ENCODE measurements around the gene ARHGDIA.
A peak's percentile ranks its signal among the peaks of the same experiment; 100 is the strongest.

Gene ARHGDIA

DNA sequence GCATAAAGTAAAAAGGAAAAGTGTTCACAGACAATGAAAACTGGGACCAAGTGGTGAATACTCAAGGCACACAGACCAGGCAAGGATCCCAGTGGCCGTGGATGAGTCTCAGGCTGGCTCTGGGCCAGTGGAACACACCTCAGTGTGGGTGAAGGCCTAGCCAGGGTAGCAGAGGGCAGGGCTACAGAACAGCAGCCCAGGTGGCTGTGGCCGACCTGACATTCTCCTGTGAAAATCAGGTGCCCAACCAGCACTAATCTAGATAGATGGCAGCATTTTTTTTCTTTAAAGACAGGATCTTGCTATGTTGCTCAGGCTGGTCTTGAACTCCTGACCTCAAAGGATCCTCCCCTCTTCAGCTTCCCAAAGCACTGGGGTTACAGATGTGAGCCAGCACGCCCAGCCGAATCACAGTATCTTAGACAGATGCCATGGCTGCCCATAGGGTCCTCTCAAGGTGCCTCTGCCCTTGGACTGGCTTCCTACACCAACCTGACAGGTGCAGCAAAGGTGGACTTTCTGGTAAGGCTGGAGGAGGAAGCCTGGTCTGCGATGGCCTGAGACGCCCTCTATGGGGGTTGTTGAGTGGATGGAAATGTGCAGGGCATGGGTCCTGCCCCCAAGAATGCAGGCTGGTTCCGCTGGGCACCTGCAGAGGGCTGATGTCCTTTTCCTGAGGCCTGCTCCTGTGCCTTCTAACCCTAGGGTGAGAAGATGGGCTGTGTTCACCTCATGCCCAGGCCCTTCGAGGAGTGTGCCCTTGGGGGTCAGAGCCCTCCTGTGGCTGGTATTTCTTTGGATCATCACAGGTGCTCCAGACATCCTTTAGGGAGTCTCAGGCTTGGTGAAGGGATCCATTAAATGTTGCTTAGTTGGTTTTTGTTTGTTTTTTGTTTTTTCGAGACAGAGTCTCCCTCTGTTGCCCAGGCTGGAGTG is 7.0 kb downstream of the ARHGDIA start:
- DNase-seq (ENCODE audit: low spot score) = no peak

GRCh38 chr17:81863123-81863675 is 7.9 kb downstream of the ARHGDIA start:
- DNase-seq (ENCODE audit: low spot score) = no peak

DNA sequence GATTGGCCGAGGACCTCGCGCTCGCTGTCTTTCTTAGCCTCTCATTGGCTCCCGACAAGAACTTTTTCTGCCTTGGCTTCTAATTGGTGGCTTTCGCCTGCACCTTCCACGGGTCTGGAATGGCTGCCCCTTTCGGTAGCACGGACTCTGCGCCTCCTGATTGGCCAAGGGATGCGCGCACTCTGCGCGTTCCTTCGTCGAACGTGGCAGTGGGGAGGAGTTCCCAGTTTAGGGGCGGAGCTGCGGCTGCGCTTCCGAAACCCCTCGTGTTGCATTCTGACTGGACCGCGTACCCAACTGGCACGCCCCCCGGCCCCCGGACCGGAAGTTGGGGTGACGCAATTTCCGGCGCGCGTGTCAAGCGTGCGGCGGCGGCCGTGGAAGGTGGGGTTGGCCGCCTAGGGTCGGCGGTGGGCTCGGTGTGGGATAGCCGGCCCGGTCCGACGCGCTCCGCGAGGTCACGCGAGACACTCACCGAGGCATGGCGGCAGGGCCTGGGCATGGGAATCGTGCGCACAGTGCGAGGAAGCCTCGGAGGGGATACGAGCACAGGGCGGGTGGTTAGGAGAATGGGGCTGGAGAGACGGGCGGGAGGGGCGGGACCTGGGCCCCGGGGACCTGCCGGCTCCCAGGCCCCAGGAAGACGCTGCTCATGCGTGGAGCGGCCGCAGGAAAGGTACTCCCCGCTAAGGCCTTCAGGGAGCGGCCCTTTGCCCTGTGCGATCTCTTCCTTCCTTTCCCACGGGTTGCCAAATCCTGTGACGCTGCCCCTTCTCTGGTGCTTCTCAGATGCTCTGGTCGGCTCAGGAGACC is 10.2 kb downstream of the ARHGDIA start:
- peak; percentile 100 for DNase-seq (ENCODE audit: low spot score)

GRCh38 chr17:81859906-81860755 is 11.0 kb downstream of the ARHGDIA start, which contains the start of gene P4HB:
Gene P4HB, minus strand, starts transcription at chr17:81860535. Its CDS starts 64 bp downstream, at chr17:81860471.
- DNase-seq (ENCODE audit: low spot score) = no peak

DNA sequence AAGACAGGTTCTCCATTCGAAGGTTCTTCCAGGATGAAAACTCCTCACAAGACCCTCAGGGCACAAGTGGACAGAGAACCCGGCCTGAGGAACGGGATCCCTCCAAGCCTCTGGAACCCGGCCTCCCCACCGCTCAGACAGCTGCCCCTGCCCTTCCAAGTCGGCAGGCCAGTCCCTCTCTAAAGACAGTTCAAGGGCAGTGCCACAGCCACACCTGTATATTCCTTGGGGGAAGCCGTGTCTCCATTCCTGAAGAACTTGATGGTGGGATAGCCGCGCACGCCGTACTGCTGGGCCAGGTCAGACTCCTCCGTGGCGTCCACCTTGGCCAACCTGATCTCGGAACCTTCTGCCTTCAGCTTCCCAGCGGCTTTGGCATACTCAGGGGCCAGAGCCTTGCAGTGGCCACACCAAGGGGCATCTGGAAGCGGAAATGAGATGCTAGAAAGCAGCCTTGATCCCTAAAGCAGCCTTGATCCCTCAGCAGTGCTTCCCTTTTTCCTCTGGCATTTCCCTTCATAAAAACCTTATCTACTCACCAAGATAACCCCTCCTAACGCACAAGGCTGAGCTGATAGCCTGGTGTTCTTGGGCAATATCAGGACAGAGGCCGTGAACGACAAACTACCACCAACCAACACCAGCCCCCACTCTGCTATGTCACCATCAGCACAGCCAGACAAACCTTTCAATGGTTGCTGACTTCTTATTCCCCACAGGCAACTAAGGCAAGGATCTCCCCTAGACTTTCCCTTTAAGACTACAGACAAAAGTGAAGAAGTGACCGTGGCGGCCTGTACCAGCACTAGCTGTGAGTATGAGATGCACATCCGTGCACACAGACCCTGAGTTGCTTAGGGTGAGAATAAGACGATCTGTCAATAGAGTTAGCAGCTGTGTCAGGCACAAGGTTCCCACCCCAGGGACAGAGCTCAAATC is 11.9 kb downstream of the ARHGDIA start:
- DNase-seq (ENCODE audit: low spot score) = no peak

DNA sequence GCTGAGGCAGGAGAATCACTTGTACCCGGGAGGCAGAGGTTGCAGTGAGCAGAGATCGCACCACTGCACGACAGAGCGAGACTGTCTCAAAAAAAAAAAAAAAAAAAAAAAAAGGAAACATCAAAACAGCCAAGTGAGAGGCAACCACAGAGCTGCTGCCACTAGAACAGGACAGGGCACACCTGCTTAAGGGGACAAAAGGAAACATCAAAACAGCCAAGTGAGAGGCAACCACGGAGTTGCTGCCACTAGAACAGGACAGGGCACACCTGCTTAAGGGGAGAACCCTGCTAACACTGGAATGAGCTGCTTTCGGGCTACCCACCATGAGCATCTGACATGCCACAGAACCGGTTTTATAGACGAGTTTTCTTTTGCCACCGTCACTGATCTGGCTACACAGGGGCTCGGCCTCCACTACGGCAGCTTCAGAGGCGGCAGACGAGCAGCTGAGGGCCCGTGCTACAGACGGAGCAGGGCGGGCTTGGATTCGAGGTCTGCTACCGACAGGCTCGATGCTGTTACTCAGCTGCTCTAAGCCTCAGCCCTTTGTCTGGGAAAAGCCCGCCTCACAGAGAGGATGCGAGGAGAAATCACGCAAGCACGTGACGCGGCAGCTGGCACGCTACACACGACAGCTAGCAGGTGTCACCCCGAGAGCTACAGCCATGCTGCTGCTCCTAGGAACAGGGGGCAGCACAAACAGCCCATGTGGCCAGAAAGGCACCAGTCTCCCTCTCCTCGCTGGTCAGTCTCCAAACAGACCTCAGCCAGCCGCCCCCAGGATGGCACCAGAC is 12.8 kb downstream of the ARHGDIA start:
- no peak for DNase-seq (ENCODE audit: low spot score)

GRCh38 chr17:81854974-81855774 is 16.0 kb downstream of the ARHGDIA start:
- DNase-seq (ENCODE audit: low spot score) = no peak

DNA sequence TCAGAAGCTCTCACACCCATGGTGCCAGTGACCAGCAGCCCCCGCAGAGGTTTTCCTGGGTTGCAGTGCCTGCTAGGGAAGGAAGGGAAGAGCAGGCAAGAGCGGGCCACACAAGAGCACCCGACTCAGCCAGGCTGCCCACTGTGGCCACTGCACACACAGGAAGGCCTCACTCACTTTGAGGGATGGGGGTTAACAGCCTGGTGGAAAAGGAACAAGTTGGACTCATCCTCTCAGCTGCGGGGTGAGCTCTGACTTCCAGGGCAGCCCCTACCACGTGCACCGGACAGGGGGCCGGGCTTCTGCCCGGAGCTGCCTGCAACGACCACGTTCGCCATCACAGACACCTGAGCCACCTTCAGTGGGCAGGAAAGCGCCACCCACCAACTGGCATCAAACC is 18.9 kb downstream of the ARHGDIA start:
- no peak for DNase-seq (ENCODE audit: low spot score)

- DNase-seq (ENCODE audit: low spot score) = no peak
Observed at GRCh38 chr17:81851423-81851822, 19.7 kb downstream of the ARHGDIA start.

DNA sequence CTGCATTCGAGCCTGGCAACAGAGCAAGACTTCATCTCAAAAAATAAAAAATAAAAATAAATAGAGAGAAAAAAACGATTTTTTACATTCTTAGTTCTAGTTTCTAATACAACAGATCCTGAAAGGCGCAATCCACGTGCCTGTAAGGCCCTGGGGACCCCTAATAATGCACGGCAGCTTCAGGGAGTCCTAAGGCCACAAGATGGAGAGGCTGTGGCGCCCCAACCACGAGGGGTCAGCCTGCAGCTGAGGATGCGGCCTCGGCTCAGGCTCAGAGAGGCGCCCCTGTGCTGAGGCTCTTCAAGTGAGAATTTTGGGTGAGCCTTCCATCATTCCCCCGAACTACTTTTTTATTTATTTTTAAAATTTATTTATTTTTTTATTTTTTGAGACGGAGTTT is 21.7 kb downstream of the ARHGDIA start:
- DNase-seq (ENCODE audit: low spot score) = no peak

GRCh38 chr17:81846743-81847689 is 24.1 kb downstream of the ARHGDIA start:
- DNase-seq (ENCODE audit: low spot score) = no peak

DNA sequence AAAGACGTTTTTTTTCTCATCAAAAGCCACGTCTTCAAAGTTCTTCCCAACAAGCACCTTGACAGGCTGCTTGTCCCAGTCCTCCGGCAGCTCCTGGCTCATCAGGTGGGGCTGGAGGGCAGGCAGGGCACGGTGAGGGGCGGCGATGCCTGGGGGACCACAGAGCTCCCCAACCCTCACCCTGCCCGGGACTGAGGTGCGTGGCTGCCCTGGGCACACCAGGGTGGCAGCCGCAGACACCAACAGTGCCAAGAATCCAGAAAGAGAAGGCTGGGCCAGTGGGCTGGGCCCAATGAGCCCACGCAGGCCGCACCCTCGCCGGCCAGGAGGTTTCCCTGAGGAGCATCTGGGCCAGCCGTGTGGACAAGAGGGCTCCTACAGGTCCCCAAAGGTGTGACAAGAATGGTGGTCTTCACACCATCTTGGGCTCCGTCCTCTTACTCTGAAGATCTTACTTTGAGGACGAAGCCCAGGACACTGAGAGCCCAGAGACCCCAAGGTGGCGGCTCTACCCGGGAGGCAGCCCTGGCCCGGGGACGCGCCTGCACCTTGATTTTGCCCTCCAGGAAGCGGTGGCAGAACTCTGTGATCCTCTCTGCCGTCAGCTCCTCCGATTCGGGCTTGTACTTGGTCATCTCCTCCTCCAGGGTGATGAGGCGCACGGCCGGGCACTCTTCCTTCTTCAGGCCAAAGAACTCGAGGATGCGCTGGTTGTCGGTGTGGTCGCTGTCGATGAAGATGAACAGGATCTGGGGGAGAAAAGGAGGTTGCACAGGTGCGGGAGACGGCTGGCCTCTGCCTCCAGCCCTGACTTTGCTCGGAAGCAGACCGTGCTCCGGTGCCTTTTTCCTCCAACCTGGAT is 25.0 kb downstream of the ARHGDIA start:
- DNase-seq (ENCODE audit: low spot score) = no peak

GRCh38 chr17:81845361-81845760 is 25.8 kb downstream of the ARHGDIA start:
- DNase-seq (ENCODE audit: low spot score) = no peak

- DNase-seq (ENCODE audit: low spot score) = no peak
Observed at GRCh38 chr17:81844887-81845286, 26.2 kb downstream of the ARHGDIA start.

DNA sequence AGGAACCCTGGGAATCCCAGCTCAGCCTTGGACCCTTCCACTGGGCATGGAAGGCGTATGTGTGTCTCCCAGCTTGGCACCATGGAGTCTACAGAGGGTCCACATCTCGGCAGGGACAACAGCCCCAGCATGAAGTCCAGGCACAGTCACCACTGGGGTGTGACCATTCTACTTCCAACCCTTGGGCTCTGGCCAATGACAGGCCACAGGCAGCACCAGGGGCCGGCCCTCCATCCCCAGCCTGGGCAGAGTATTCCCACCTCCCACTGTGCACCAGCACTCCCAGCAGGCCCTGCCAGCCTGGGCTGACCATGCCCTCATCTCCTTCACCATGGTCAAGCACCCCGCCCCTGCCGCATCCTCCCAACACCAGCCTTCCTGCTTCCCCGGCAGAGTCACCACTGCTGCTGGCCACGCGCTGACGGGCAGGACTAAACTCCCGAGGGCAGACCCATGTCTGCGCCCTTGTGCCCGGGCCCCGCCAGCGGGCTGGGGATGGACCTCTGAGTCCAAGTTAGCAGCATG is 26.7 kb downstream of the ARHGDIA start:
- DNase-seq (ENCODE audit: low spot score) = no peak

GRCh38 chr17:81843713-81844326 is 27.3 kb downstream of the ARHGDIA start:
- DNase-seq (ENCODE audit: low spot score) = no peak
